HUES64 (cell line): Measurements from ENCODE around the gene ZC3H12D.

Source experiments
- H3K27ac ChIP-seq: 2 replicates; pipeline ENCODE4 v1.7.0; 2013; ENCODE audit warnings: low read depth, low read length, inconsistent platforms
- H3K27me3 ChIP-seq: 2 replicates; pipeline ENCODE4 v1.6.1; 2013; ENCODE audit warnings: mild to moderate bottlenecking, low read length; ENCODE audit not compliant: insufficient read depth
- H3K36me3 ChIP-seq: 2 replicates; pipeline ENCODE4 v1.6.1; 2013; ENCODE audit warnings: mild to moderate bottlenecking, low read length; ENCODE audit not compliant: insufficient read depth
- H3K4me1 ChIP-seq: 2 replicates; pipeline ENCODE4 v1.6.1; 2013; ENCODE audit warnings: mild to moderate bottlenecking, low read length, moderate library complexity; ENCODE audit not compliant: insufficient read depth
- H3K4me3 ChIP-seq: 2 replicates; pipeline ENCODE4 v1.5.1; 2013; ENCODE audit warnings: mild to moderate bottlenecking, low read length, moderate library complexity
- H3K9ac ChIP-seq: 2 replicates; pipeline ENCODE4 v1.6.1; 2013; ENCODE audit warnings: mild to moderate bottlenecking, low read depth, low read length
- H3K9me3 ChIP-seq: 2 replicates; pipeline ENCODE4 v1.6.1; 2013; ENCODE audit warnings: low read depth, low read length; ENCODE audit not compliant: insufficient read depth
- WGBS: fragments of 150-250, 120-280 bp; methylation state at CpG from one replicate; pipeline ENCODE4 v1.1.7; 2013; ENCODE audit warnings: missing lambda C conversion rate; 5-methylcytosine and 5-hydroxymethylcytosine counted together

Gene ZC3H12D

GRCh38 chr6:149397384-149397783 is 87.4 kb downstream of the ZC3H12D start:
- Histone ChIP-seq H3K36me3 (peaks cover 62% of the 10 kb centered on the region), H3K27ac (no peak overlapping the region), H3K9ac (no peak overlapping the region), H3K9me3 (no peaks in the 10 kb centered on the region), H3K4me3 (no peak overlapping the region), H3K4me1 (no peaks in the 10 kb centered on the region; the same call in 1 of the 2 replicates), H3K27me3 (no peaks in the 10 kb centered on the region)
- WGBS: 95% methylated on average over 6 of the region's 6 CpGs
